ENCODE measurements around the gene LCN6. TPM values are rescaled to one million over a fixed set of nuclear protein-coding genes. Genes with fewer than 3 reads are reported as not detected.

LCN6 gene, protein sequence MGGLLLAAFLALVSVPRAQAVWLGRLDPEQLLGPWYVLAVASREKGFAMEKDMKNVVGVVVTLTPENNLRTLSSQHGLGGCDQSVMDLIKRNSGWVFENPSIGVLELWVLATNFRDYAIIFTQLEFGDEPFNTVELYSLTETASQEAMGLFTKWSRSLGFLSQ
- total RNA-seq, result not detected in 2 replicates

DNA sequence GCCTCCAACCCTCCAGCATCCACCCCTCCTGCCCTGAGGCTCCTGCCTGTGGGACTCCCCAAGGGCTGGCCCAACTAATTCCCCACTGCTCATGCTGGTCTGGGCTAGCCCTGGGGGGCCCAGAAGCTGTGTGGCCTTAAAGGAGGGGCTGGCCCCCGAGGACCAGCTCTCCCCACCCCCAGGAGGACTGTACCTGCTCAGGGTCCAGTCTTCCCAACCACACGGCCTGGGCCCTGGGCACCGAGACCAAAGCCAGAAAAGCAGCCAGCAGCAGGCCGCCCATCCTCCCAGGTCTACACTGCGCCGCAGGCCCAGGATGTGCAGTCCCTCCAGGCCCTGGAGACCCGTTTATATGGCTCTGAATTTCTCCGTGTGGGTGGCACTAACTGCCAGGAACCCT lies at the start of gene LCN6:
Gene LCN6 (minus strand): TSS at position 325 of the 400 bp plus-strand sequence. CDS start 42 bp downstream, at position 283.

DNA sequence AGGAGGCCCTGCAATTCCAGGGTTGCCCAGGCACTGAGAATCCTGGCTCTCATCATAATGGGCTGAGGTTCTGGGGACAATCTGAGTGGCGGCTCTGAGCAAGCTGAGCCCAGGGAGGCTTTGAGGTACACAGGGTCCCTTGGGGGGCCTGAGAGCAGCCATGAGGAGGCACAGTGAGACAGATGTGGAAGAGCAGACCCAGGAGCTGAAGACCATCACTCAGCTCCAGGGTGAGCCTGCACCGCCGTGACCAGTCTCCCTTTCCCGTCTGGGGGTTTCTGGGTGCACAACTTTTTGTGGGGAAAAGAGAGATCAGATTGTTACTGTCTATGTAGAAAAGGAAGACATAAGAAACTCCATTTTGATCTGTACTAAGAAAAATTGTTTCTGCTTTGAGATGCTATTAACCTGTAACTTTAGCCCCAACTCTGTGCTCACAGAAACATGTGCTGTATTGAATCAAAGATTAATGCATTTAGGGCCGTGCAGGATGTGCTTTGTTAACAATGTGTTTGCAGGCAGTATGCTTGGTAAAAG lies 48.0 kb upstream of the LCN6 start, which contains the start of gene CCDC183:
Gene CCDC183 (plus strand): TSS at position 101 of the 537 bp plus-strand sequence. CDS start 60 bp downstream, at position 161.

DNA sequence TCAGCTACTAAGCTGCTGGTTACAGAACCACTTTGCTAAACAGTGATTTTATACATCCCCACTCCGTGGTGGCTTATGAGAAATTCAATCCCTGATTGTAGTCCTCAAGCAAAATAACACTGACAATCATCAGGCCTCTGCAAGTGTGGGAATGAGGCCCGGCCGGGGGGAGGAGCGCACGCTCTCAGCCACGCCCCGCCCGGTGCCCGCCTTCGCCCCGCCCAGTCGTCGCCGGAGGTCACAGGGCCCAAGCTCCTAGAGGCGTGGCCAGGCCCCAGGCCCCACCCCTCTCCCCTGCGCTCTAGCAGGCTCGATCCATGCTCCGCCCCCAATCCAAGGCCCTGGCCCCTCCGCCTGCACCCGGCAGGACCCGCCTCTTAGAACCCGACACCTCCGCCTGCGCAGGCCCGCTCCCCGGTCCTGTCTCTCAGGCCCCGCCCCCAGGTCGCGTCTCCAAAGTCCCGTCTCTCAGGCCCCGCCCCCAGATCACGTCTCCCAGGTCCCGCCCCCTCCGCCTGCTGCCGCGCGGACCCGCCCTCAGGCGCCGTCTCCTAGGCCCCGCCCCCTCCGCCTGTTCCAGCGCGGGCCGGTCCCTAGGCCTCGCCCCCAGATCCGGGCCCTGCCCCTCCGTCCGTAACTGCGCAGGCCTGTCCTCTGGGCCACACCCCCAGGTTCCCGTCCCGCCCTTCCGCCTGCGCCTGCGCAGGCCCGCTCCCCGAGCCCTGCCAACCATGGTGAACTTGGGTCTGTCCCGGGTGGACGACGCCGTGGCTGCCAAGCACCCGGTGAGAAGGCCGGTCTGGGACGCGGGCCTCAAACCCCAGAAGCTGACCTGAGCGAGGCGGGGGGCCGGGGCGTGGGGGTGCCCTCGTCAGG lies 42.6 kb upstream of the LCN6 start, which contains the start of gene TMEM141:
Gene TMEM141 (plus strand): TSS at position 705 of the 876 bp plus-strand sequence. CDS start 27 bp downstream, at position 732.

DNA sequence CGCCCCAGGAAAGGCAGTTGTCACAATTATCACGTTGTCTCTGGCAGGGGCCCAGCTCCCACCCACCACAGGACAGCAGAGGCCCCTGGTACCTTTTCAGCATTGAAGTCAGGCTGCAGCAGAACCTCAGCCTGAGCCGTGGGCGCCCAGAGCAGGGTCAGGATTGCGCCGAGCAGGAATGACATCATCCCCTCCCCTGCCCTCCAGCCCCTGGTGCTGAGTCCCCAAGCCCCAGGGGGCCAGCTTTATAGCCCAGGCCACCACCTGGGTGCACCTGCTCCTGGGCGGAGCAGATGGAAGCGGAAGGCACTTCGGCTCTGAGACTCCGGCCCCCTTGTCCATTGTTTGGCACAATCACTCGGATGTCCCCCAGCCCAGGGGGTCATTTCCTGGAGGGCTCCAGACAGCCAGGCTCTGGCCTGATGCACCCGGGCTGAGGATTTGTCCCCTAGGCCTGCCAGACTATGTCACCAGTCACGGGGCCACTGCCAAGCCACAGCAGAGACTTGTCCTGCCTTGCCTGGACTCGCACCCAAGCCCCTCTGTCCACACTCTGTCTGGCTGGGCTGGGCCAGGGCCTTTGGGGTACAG lies 16.1 kb upstream of the LCN6 start, which contains the start of gene LCN15:
Gene LCN15 (minus strand): TSS at position 218 of the 591 bp plus-strand sequence. CDS start 30 bp downstream, at position 188.

DNA sequence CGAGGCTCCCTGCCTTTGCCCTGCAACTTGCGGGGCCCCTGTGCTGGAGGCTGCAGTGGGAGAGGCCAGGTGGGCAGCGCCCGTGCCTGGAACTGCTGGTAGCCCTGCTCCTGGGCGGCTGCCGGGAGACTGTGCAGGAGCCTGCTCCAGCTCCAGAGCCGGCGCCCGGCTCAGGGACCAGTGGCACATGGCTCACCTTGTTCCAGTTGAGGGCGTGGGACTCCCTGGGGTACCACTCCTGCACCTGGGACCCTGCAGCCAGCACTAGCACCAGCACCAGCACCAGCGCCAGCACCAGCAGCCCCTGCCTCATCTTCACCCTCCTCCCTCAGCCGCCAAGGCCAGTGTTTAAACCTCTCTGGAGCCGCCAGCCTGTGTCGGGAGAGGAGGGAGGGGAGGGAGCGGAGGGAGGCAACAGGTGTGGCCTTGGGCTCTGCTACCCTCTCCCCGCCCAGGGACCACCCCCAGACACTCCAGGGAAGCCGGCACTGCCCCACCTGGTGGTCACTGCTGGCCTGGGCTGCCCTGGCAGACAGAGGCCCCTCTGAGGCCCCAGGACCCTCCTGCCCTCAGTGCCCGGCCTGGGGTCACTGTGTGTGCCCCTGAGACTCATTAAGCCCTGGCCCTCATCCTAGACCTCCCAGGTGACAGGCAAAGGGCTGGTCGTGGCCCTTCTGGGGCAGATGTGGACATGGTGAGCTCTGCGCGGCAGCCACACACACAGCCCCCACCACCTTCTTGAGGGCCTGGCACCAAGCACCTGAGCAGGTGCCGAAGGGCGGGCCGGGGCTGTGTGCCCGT lies 5.5 kb downstream of the LCN6 start, which contains the start of gene LCN10:
Gene LCN10 (minus strand): TSS at position 350 of the 801 bp plus-strand sequence. CDS start 37 bp downstream, at position 313.

DNA sequence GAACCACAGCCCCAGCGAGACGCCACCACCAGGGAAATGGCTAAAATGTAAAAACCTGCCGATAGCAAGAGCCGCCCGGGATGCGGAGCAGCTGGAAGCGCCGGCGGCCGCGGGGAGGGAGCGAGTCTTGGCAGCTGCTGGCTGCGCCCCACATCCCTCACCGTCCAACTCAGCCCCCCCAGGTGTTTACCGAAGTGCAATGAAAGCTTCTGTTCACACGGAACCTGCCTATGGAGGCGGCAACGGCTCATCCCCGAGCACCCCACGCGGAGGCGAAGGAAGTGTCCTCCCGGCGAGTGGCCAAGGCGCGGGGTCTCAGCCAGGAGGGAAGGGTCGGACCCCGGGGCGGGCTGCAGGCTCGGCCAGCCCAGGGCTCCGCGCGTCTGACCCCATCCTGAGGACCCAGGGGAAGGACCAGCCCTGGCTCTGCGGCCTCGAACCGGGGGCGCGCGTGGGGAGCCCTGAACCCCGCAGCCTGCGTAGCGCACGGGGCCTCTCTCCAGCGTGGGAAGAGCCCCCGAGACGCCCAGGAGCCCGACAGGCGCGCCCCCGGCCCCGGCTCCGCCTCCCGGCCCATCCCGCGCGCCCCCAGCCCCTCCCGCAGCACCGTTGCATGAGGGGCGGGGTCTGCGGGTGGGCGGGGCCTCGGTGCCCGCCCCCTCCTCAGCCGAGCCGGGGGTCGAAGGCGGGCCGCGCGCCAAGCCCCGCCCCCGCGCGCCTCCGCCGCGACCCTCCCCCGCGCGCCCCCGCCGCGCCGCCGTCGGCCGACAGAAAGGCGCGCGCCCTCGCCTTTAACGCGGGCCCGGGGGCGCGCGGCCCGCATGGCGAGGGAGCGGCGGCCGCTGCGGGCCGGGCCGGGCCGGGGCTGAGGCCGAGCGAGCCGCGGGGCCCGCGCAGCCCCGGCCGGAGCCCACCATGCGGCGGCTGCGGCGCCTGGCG lies 36.3 kb downstream of the LCN6 start, which contains the start of gene DIPK1B:
Gene DIPK1B (plus strand): TSS at position 822 of the 939 bp plus-strand sequence. CDS start 94 bp downstream, at position 916.

Other genes starting within 250 kb of the LCN6 start
- gene NOTCH1, start 202.5 kb downstream of the LCN6 start, total RNA-seq, result 66.1 and 122 TPM in 2 replicates
- 364 and 407 TPM in 2 replicates for gene EGFL7, start 85.6 kb downstream of the LCN6 start, total RNA-seq
- gene AGPAT2, start 61.1 kb downstream of the LCN6 start, total RNA-seq, result 38.1 and 43.9 TPM in 2 replicates
- 53.4 and 56.1 TPM in 2 replicates for gene DIPK1B, start 36.0 kb downstream of the LCN6 start, total RNA-seq
- gene LCN10, start 5.6 kb downstream of the LCN6 start, total RNA-seq, result not detected in 2 replicates
- not detected in 2 replicates for gene LCN8, start 9.7 kb upstream of the LCN6 start, total RNA-seq
- not detected in 2 replicates for gene LCN15, start 16.0 kb upstream of the LCN6 start, total RNA-seq
- 41.9 and 66.5 TPM in 2 replicates for gene TMEM141, start 42.8 kb upstream of the LCN6 start, total RNA-seq
- 0.52 and 0.98 TPM in 2 replicates for gene CCDC183, start 47.8 kb upstream of the LCN6 start, total RNA-seq
- 49.3 and 52.9 TPM in 2 replicates for gene RABL6, start 59.4 kb upstream of the LCN6 start, total RNA-seq
- 0.60 and 0.65 TPM in 2 replicates for gene AJM1, start 94.0 kb upstream of the LCN6 start, total RNA-seq
- gene PHPT1, start 100.9 kb upstream of the LCN6 start, total RNA-seq, result 185 and 194 TPM in 2 replicates
- gene MAMDC4, start 103.8 kb upstream of the LCN6 start, total RNA-seq, result 0.52 and 0.65 TPM in 2 replicates
- gene EDF1, start 117.8 kb upstream of the LCN6 start, total RNA-seq, result 286 and 317 TPM in 2 replicates
- gene TRAF2, start 138.0 kb upstream of the LCN6 start, total RNA-seq, result 12.7 and 18.0 TPM in 2 replicates
- gene FBXW5, start 196.2 kb upstream of the LCN6 start, total RNA-seq, result 140 and 161 TPM in 2 replicates
- gene C8G, start 196.7 kb upstream of the LCN6 start, total RNA-seq, result 0.54 and 0.77 TPM in 2 replicates
- 0.11 TPM in 1 of 2 replicates, not detected in the other for gene LCN12, start 203.7 kb upstream of the LCN6 start, total RNA-seq
- gene PTGDS, start 229.0 kb upstream of the LCN6 start, total RNA-seq, result 0.43 and 2.8 TPM in 2 replicates
- gene LCNL1, start 234.5 kb upstream of the LCN6 start, total RNA-seq, result under 0.01 TPM in 1 of 2 replicates, not detected in the other
- gene PAXX, start 243.9 kb upstream of the LCN6 start, total RNA-seq, result 8.0 and 9.2 TPM in 2 replicates
- not detected in 2 replicates for gene CLIC3, start 248.0 kb upstream of the LCN6 start, total RNA-seq